A549 (cell line): ENCODE data around the gene ABHD11. TPM values are rescaled to one million over a fixed set of nuclear protein-coding genes. Genes with fewer than 3 reads are reported as not detected.

Experiments
- ATAC-seq, 2 experiments: fragments of 200-7000 bp in 1 of 2; fragments of >200 bp in 1 of 2; cut with Nextera tagmentation in 1 of 2; cut with Tn5 transposase in 1 of 2; 3 replicates each; pipeline versions ENCODE4 v1.8.0 to v1.9.1; 2018 to 2020; ENCODE audit warnings: mild to moderate bottlenecking in 1 of 2, moderate library complexity in 1 of 2
- CTCF ChIA-PET: fragments of 300-600 bp; sonication (Branson Sonifier 250); formaldehyde crosslinking; extraction: SDS; loops from one replicate; lab custom pipeline; 2021; ENCODE audit warnings: antibody characterized with exemption, inconsistent platforms; lab: Yijun Ruan, JAX
- POLR2A ChIA-PET: fragments of 350-600 bp; formaldehyde crosslinking; extraction: SDS; loops from one replicate; lab custom pipeline; 2021; ENCODE audit warnings: antibody characterized with exemption, inconsistent platforms; lab: Yijun Ruan, JAX
- DNase-seq, 2 experiments: peaks; one replicate each; pipeline versions ENCODE4 v3.0.0 to v3.0.0-alpha.2; 2011 to 2016; ENCODE audit warnings: low read depth in 1 of 2, low spot score in 1 of 2
- FAIRE-seq: peaks from 2 replicates; lab custom pipeline; 2011; peaks lifted over from hg19 to GRCh38; lab: Jason Lieb, UNC
- H3K27ac ChIP-seq, 2 experiments: fragments of >200 bp; sonication (Bioruptor Twin); formaldehyde crosslinking; 3 replicates each; pipeline ENCODE4 v1.5.1; 2016 to 2017
- H3K4me1 ChIP-seq: fragments of >200 bp; sonication (Bioruptor Twin); formaldehyde crosslinking; 3 replicates; pipeline ENCODE4 v1.6.1; 2016
- H3K4me2 ChIP-seq: fragments of >200 bp; sonication (Bioruptor Twin); formaldehyde crosslinking; 3 replicates; pipeline ENCODE4 v1.6.1; 2016
- H3K4me3 ChIP-seq: fragments of >200 bp; sonication (Bioruptor Twin); formaldehyde crosslinking; 3 replicates; pipeline ENCODE4 v1.5.1; 2016
- H3K9me3 ChIP-seq: fragments of >200 bp; sonication (Bioruptor Twin); formaldehyde crosslinking; 3 replicates; pipeline ENCODE4 v1.6.1; 2016
- CEBPB ChIP-seq, 2 experiments: fragments of >200 bp in 1 of 2; sonication (Bioruptor Twin) in 1 of 2; formaldehyde crosslinking in 1 of 2; IDR thresholded peaks; 2 replicates each; pipeline ENCODE4 v1.6.1; 2012 to 2016
- FOSB ChIP-seq: fragments of 250-450 bp; sonication (Bioruptor Pico); IDR thresholded peaks from 2 replicates; pipeline ENCODE4 v1.5.0; 2020; ENCODE audit warnings: mild to moderate bottlenecking, moderate library complexity
- FOSL2 ChIP-seq, 2 experiments: fragments of 450-650 bp in 1 of 2; fragments of >200 bp in 1 of 2; sonication (Bioruptor Twin) in 1 of 2; formaldehyde crosslinking; IDR thresholded peaks; 2 replicates each; pipeline versions ENCODE4 v1.5.0 to v1.6.1; 2016 to 2020; ENCODE audit warnings: mild to moderate bottlenecking in 1 of 2, moderate library complexity in 1 of 2
- FOXS1 ChIP-seq: fragments of 250-450 bp; sonication (Bioruptor Pico); IDR thresholded peaks from 2 replicates; pipeline ENCODE4 v1.5.0; 2020; ENCODE audit warnings: mild to moderate bottlenecking, moderate library complexity
- HDAC2 ChIP-seq: fragments of 200-600 bp; sonication (generic); IDR thresholded peaks from 2 replicates; pipeline ENCODE4 v1.6.1; 2016
- HEYL ChIP-seq: fragments of 250-450 bp; sonication (Bioruptor Pico); IDR thresholded peaks from 2 replicates; pipeline ENCODE4 v1.8.0; 2021; ENCODE audit warnings: mild to moderate bottlenecking, moderate library complexity
- HOXB13 ChIP-seq: fragments of 250-450 bp; sonication (Bioruptor Pico); IDR thresholded peaks from 2 replicates; pipeline ENCODE4 v1.5.0; 2020; ENCODE audit warnings: low read depth, mild to moderate bottlenecking, moderate library complexity
- JUN ChIP-seq, 2 experiments: fragments of >200 bp; sonication (Bioruptor Twin); formaldehyde crosslinking; IDR thresholded peaks; 2 replicates in 1 of 2; 3 replicates in 1 of 2; pipeline ENCODE4 v1.6.1; 2016 to 2017
- JUNB ChIP-seq: fragments of >200 bp; sonication (Bioruptor Twin); formaldehyde crosslinking; IDR thresholded peaks from 2 replicates; pipeline ENCODE4 v1.6.1; 2016
- KDM5A ChIP-seq: fragments of 200-600 bp; sonication (generic); IDR thresholded peaks from 2 replicates; pipeline ENCODE4 v1.6.1; 2016; ENCODE audit warnings: antibody characterized with exemption, mild to moderate bottlenecking
- NFE2L2 ChIP-seq: fragments of 150-350 bp; conservative IDR thresholded peaks from 2 replicates; pipeline ENCODE4 v1.6.1; 2014; ENCODE audit warnings: low read length
- NR3C1 ChIP-seq: fragments of >200 bp; sonication (Bioruptor Twin); formaldehyde crosslinking; IDR thresholded peaks from 3 replicates; pipeline ENCODE4 v1.6.1; 2017
- POLR2AphosphoS2 ChIP-seq: conservative IDR thresholded peaks from 2 replicates; pipeline ENCODE4 v1.6.1; 2012; ENCODE audit warnings: low read length, improper control_type of control experiment, inconsistent platforms
- RCOR1 ChIP-seq: fragments of 150-350 bp; IDR thresholded peaks from 2 replicates; pipeline ENCODE4 v1.6.1; 2014; ENCODE audit warnings: antibody characterized with exemption, low read length, low read depth
- TP53 ChIP-seq: fragments of 250-450 bp; sonication (Bioruptor Pico); IDR thresholded peaks from 2 replicates; pipeline ENCODE4 v1.5.0; 2021; ENCODE audit warnings: mild to moderate bottlenecking, moderate library complexity
- ZSCAN20 ChIP-seq: fragments of 250-450 bp; sonication (Bioruptor Pico); IDR thresholded peaks from 2 replicates; pipeline ENCODE4 v1.8.0; 2022; ENCODE audit warnings: mild to moderate bottlenecking, moderate library complexity
- WGBS: methylation state at CpG from one replicate; pipeline ENCODE4 v1.1.6; 2017; ENCODE audit errors: missing lambda C conversion rate; 5-methylcytosine and 5-hydroxymethylcytosine counted together
- polyA plus RNA-seq, 4 experiments: library from polyadenylated mRNA; depleted of rRNA in 3 of 4; stranded (reverse); fragments of >200 nt; fragmentation: RNase III in 1 of 4; extraction: RNeasy Plus Mini Kit Qiagen cat#74134 plus additional on column Dnase treatment in 1 of 4; gene quantifications; 2 replicates in 3 of 4; 3 replicates in 1 of 4; pipeline ENCODE4 v1.2.3, GENCODE V29; 2011 to 2017
- TF ChIP-seq, protein P1 (sequence below): fragments of 450-650 bp; IDR thresholded peaks from 2 replicates; pipeline ENCODE4 v1.6.1; 2014; ENCODE audit warnings: antibody characterized with exemption
- TF ChIP-seq, protein P2 (sequence below): IDR thresholded peaks from 2 replicates; pipeline ENCODE4 v1.6.1; 2012
- TF ChIP-seq, protein P3 (sequence below): fragments of >200 bp; sonication (Bioruptor Twin); formaldehyde crosslinking; IDR thresholded peaks from 2 replicates; pipeline ENCODE4 v1.6.1; 2016
- TF ChIP-seq, protein P4 (sequence below): fragments of 200-600 bp; sonication (generic); IDR thresholded peaks from 2 replicates; pipeline ENCODE4 v1.6.1; 2016; ENCODE audit warnings: antibody characterized with exemption, mild to moderate bottlenecking, moderate library complexity
- TF ChIP-seq, protein P5 (sequence below): fragments of >200 bp; sonication (Bioruptor Twin); formaldehyde crosslinking; IDR thresholded peaks from 3 replicates; pipeline ENCODE4 v1.5.1; 2016

ABHD11 gene
- polyA plus RNA-seq, 2 of the 4 experiments (the other 2 are of a cell fraction): 8.1 to 15.1 TPM

DNA sequence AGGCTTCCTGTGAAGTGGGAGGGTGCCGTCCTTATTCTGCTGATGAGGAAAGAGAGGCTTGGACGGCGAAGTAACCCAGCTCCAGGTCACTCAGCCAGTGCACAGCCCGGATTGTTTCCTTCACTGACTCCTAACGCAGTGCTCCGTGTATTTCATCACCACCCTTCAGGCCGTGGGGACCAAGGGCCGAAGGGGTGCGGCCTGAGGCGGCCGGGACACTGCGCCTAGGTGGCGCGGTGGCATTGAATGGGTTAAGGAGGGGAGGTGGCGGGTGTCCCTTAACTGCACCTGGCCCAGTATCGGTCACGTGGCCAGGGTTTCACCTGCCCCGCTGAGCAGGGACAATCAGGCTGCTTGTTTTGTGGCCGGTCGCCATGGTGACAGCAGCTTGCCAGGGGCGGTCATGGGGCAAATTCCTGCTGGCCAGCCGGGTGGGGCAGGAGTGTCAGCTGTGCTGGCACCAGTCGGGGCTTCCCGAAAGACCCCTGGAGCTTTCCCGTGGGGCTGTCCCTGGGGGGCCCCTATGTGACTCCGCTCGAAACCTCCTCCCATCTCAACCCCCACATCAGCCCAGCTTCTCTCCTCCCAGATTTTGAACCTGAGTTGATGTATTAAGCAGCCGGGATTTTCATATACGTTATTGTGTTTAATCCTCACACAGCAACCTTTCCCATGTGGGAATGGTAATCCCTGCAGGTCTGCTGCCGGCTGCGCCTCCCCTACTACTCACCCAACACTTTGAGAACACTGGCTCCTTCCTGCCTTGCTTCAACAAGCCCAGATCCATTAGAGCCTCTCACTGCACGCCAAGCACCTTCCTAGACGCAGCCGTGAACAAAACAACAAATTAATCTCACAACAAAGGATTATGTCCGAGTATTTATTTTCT is 4.4 kb upstream of the ABHD11 start:
- Histone ChIP-seq H3K4me2 (0 out of 3 replicates have a peak overlapping the region, but pooled peaks have one; percentile 10), H3K9me3 (no peaks in the 10 kb centered on the region), H3K27ac (no peak overlapping the region), H3K4me3 (no peak overlapping the region), H3K4me1 (peaks cover 11% of the 10 kb centered on the region)
- no peak for TF ChIP-seq TP53 (CRISPR knock-in tag)
- TF ChIP-seq, protein P1, sequence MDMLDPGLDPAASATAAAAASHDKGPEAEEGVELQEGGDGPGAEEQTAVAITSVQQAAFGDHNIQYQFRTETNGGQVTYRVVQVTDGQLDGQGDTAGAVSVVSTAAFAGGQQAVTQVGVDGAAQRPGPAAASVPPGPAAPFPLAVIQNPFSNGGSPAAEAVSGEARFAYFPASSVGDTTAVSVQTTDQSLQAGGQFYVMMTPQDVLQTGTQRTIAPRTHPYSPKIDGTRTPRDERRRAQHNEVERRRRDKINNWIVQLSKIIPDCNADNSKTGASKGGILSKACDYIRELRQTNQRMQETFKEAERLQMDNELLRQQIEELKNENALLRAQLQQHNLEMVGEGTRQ: peak; percentile 73
- POLR2A ChIA-PET: no interaction called here
- CTCF ChIA-PET: interaction anchor here (1.1 to 1.4 kb wide), 2 partner anchors 9 to 112 kb away, joined by 4 to 5 read pairs; no protein-coding TSS in a partner anchor
- FAIRE-seq (no peak), ATAC-seq (no peak), DNase-seq (peak in 1 of 2 experiments; percentile 61)
- 69% methylated on average over 33 of the region's 35 CpGs for WGBS

- 77% methylated on average over 7 of the region's 7 CpGs for WGBS
- ChIA-PET CTCF (interaction anchor here (1.0 to 12.2 kb wide), 3 partner anchors 113 to 133 kb away, joined by 3 to 273 read pairs (median 5); no protein-coding TSS in a partner anchor), POLR2A (no interaction called here)
- no peak overlapping the region for H3K4me2 ChIP-seq
- no peaks in the 10 kb centered on the region for H3K9me3 ChIP-seq
- DNase-seq: no peak
- ATAC-seq: no peak
- H3K4me3 ChIP-seq: no peak overlapping the region
- no peak for FAIRE-seq
- peaks cover 17% of the 10 kb centered on the region for H3K4me1 ChIP-seq
- TF ChIP-seq RCOR1 (no peak), TP53 (CRISPR knock-in tag) (no peak), HEYL (CRISPR knock-in tag) (no peak), JUN (IDR thresholded peaks at IDR 0.05) (no peak), HOXB13 (CRISPR knock-in tag) (no peak)
- TF ChIP-seq, protein P2, sequence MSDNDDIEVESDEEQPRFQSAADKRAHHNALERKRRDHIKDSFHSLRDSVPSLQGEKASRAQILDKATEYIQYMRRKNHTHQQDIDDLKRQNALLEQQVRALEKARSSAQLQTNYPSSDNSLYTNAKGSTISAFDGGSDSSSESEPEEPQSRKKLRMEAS: no peak
- TF ChIP-seq, protein P3, sequence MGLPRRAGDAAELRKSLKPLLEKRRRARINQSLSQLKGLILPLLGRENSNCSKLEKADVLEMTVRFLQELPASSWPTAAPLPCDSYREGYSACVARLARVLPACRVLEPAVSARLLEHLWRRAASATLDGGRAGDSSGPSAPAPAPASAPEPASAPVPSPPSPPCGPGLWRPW: no peak
- TF ChIP-seq, protein P4, sequence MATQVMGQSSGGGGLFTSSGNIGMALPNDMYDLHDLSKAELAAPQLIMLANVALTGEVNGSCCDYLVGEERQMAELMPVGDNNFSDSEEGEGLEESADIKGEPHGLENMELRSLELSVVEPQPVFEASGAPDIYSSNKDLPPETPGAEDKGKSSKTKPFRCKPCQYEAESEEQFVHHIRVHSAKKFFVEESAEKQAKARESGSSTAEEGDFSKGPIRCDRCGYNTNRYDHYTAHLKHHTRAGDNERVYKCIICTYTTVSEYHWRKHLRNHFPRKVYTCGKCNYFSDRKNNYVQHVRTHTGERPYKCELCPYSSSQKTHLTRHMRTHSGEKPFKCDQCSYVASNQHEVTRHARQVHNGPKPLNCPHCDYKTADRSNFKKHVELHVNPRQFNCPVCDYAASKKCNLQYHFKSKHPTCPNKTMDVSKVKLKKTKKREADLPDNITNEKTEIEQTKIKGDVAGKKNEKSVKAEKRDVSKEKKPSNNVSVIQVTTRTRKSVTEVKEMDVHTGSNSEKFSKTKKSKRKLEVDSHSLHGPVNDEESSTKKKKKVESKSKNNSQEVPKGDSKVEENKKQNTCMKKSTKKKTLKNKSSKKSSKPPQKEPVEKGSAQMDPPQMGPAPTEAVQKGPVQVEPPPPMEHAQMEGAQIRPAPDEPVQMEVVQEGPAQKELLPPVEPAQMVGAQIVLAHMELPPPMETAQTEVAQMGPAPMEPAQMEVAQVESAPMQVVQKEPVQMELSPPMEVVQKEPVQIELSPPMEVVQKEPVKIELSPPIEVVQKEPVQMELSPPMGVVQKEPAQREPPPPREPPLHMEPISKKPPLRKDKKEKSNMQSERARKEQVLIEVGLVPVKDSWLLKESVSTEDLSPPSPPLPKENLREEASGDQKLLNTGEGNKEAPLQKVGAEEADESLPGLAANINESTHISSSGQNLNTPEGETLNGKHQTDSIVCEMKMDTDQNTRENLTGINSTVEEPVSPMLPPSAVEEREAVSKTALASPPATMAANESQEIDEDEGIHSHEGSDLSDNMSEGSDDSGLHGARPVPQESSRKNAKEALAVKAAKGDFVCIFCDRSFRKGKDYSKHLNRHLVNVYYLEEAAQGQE: no peak
- H3K27ac ChIP-seq: no peak overlapping the region
Measured at GRCh38 chr7:73742338-73742752, 3.7 kb upstream of the ABHD11 start.

GRCh38 chr7:73741600-73741999 is 3.0 kb upstream of the ABHD11 start:
- 88% methylated on average over 5 of the region's 5 CpGs for WGBS
- ChIA-PET POLR2A (no interaction called here), CTCF (interaction anchor here (1.0 to 12.2 kb wide), 3 partner anchors 16 to 132 kb away, joined by 3 to 273 read pairs (median 7); no protein-coding TSS in a partner anchor)
- ATAC-seq: no peak
- TF ChIP-seq HDAC2 (no peak), HOXB13 (CRISPR knock-in tag) (no peak)
- Histone ChIP-seq H3K4me2 (no peak overlapping the region), H3K27ac (no peak overlapping the region), H3K9me3 (no peaks in the 10 kb centered on the region), H3K4me3 (no peak overlapping the region), H3K4me1 (peaks cover 17% of the 10 kb centered on the region)
- no peak for DNase-seq
- no peak for FAIRE-seq

GRCh38 chr7:73740771-73741170 is 2.2 kb upstream of the ABHD11 start:
- DNase-seq (no peak), ATAC-seq (no peak), FAIRE-seq (no peak)
- ChIA-PET POLR2A (interaction anchor here (0.5 to 2.5 kb wide), 2 partner anchors 102 kb away, joined by 3 to 16 read pairs; partner anchors contain the start of gene METTL27), CTCF (interaction anchor here (0.6 to 12.2 kb wide), 6 partner anchors 9 to 242 kb away, joined by 3 to 273 read pairs (median 4); no protein-coding TSS in a partner anchor)
- Histone ChIP-seq H3K4me3 (no peak overlapping the region), H3K4me2 (no peak overlapping the region), H3K4me1 (peaks cover 17% of the 10 kb centered on the region), H3K27ac (no peak overlapping the region), H3K9me3 (no peaks in the 10 kb centered on the region)
- WGBS: 88% methylated on average over 5 of the region's 5 CpGs
- TF ChIP-seq KDM5A: no peak
- TF ChIP-seq, protein P5, sequence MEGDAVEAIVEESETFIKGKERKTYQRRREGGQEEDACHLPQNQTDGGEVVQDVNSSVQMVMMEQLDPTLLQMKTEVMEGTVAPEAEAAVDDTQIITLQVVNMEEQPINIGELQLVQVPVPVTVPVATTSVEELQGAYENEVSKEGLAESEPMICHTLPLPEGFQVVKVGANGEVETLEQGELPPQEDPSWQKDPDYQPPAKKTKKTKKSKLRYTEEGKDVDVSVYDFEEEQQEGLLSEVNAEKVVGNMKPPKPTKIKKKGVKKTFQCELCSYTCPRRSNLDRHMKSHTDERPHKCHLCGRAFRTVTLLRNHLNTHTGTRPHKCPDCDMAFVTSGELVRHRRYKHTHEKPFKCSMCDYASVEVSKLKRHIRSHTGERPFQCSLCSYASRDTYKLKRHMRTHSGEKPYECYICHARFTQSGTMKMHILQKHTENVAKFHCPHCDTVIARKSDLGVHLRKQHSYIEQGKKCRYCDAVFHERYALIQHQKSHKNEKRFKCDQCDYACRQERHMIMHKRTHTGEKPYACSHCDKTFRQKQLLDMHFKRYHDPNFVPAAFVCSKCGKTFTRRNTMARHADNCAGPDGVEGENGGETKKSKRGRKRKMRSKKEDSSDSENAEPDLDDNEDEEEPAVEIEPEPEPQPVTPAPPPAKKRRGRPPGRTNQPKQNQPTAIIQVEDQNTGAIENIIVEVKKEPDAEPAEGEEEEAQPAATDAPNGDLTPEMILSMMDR: no peak
- TF ChIP-seq NR3C1: no peak
- TF ChIP-seq, protein P3: no peak
- no peak for TF ChIP-seq CEBPB (IDR thresholded peaks at IDR 0.05)
- TF ChIP-seq FOXS1 (CRISPR knock-in tag): no peak
- no peak for TF ChIP-seq JUNB
- TF ChIP-seq ZSCAN20 (CRISPR knock-in tag): no peak
- TF ChIP-seq NFE2L2: no peak
- TF ChIP-seq FOSL2 (IDR thresholded peaks at IDR 0.05): no peak
- TF ChIP-seq FOSL2 (CRISPR knock-in tag; IDR thresholded peaks at IDR 0.05): no peak
- TF ChIP-seq POLR2AphosphoS2: no peak
- no peak for TF ChIP-seq FOSB (CRISPR knock-in tag)
